Esophagus muscularis mucosa (tissue), 4 donors: ENCODE data around the gene NIT2. TPM values are rescaled to one million over a fixed set of nuclear protein-coding genes. Genes with fewer than 3 reads are reported as not detected.
"Not testable (repeated sequence)": the region's sequence is repeated elsewhere in the genome, so short reads cannot be mapped to it uniquely, and the experiment has no call there.

Experiments used
- DNase-seq: peaks from one replicate; pipeline ENCODE4 v3.0.0-alpha.2; 2017; ENCODE audit errors: extremely low spot score
- H3K27ac ChIP-seq, 4 donors: fragments of 200-600 bp; sonication (generic); replicated peaks in 1 of 4; 1 replicate in 3 of 4; 2 replicates in 1 of 4; pipeline ENCODE4 v1.5.1; 2016 to 2019; ENCODE audit warnings: mild to moderate bottlenecking in 1 of 4
- H3K27me3 ChIP-seq, 4 donors: fragments of 200-600 bp; sonication (generic); one replicate each; pipeline versions ENCODE4 v1.5.1 to v1.6.0; 2016 to 2019
- H3K36me3 ChIP-seq, 4 donors: fragments of 200-600 bp; sonication (generic); one replicate each; pipeline ENCODE4 v1.5.1; 2016 to 2019
- H3K4me1 ChIP-seq, 4 donors: fragments of 200-600 bp; sonication (generic); one replicate each; pipeline ENCODE4 v1.5.1; 2016 to 2019
- H3K4me3 ChIP-seq, 4 donors: fragments of 200-600 bp; sonication (generic); 1 replicate in 2 of 4; 2 replicates in 2 of 4; pipeline ENCODE4 v1.5.1; 2016 to 2019; ENCODE audit warnings: mild to moderate bottlenecking in 4 of 4, moderate library complexity in 1 of 4
- H3K9me3 ChIP-seq, 4 donors: fragments of 200-600 bp; sonication (generic); 1 replicate in 3 of 4; 2 replicates in 1 of 4; pipeline ENCODE4 v1.5.1; 2016 to 2019
- CTCF ChIP-seq, 3 experiments: fragments of 200-600 bp in 2 of 3; fragments of 450-650 bp in 1 of 3; sonication (generic) in 2 of 3; IDR thresholded peaks; one replicate each; pipeline ENCODE4 v1.5.1; 2017 to 2019; ENCODE audit warnings: antibody characterized with exemption in 3 of 3, mild to moderate bottlenecking in 2 of 3, moderate library complexity in 1 of 3
- EP300 ChIP-seq: sonication (generic); formaldehyde crosslinking; IDR thresholded peaks from one replicate; pipeline ENCODE4 v1.6.1; 2017; ENCODE audit warnings: antibody characterized with exemption
- POLR2A ChIP-seq: fragments of 450-650 bp; IDR thresholded peaks from one replicate; pipeline ENCODE4 v1.6.1; 2017; ENCODE audit warnings: antibody characterized with exemption, moderate library complexity, mild to moderate bottlenecking, low read depth
- POLR2AphosphoS5 ChIP-seq, 2 donors: sonication (generic); formaldehyde crosslinking; IDR thresholded peaks; one replicate each; pipeline ENCODE4 v1.6.1; 2017; ENCODE audit warnings: antibody characterized with exemption in 2 of 2
- WGBS: methylation state at CpG from one replicate; pipeline ENCODE4 v1.1.5; 2018; 5-methylcytosine and 5-hydroxymethylcytosine counted together
- intact Hi-C: fragments of 100-400 bp; cut with DNase I; formaldehyde crosslinking; loops from one replicate; pipeline ENCODE4 v1.15.1; 2023
- total RNA-seq, 4 donors: library from RNA; depleted of rRNA; stranded (reverse); fragments of >200 nt; gene quantifications; one replicate each; pipeline versions ENCODE4 v1.1.0 to v1.2.1, GENCODE V29; 2016

The NIT2 gene
- total RNA-seq, 4 donors from 2014 or later: 15.6 to 34.1 (median 18.5) TPM

GRCh38 chr3:100317912-100318311 is 16.6 kb upstream of the NIT2 start:
- TF ChIP-seq POLR2A: no peak
- TF ChIP-seq EP300: no peak
- no peak for TF ChIP-seq CTCF (IDR thresholded peaks at IDR 0.05)
- TF ChIP-seq POLR2AphosphoS5 (IDR thresholded peaks at IDR 0.05): no peak
- WGBS: 83% methylated on average over 2 of the region's 2 CpGs
- H3K27ac ChIP-seq: no peak overlapping the region
- intact Hi-C loops: loop anchor here (2.0 kb wide), 1 partner anchor 273 kb away; no protein-coding TSS in a partner anchor
- no peak for DNase-seq
- no peaks in the 10 kb centered on the region for H3K27me3 ChIP-seq
- H3K4me3 ChIP-seq: no peak overlapping the region
- H3K4me1 ChIP-seq: peaks cover 0 to 9% (median 7%) of the 10 kb centered on the region in 4 donors
- H3K36me3 ChIP-seq: peaks cover 9 to 58% (median 35%) of the 10 kb centered on the region in 4 donors
- H3K9me3 ChIP-seq: no peaks in the 10 kb centered on the region

- peaks cover 9 to 59% (median 32%) of the 10 kb centered on the region in 4 donors for H3K36me3 ChIP-seq
- TF ChIP-seq POLR2A (no peak), POLR2AphosphoS5 (IDR thresholded peaks at IDR 0.05) (no peak), CTCF (IDR thresholded peaks at IDR 0.05) (no peak), EP300 (no peak)
- H3K4me3 ChIP-seq: no peak overlapping the region
- no peaks in the 10 kb centered on the region for H3K27me3 ChIP-seq
- intact Hi-C loops: no loop called here
- WGBS: 84% methylated on average over 2 of the region's 2 CpGs
- no peaks in the 10 kb centered on the region for H3K9me3 ChIP-seq
- H3K27ac ChIP-seq: no peak overlapping the region
- H3K4me1 ChIP-seq: peaks cover 0 to 9% (median 7%) of the 10 kb centered on the region in 4 donors
- no peak for DNase-seq
Measured at GRCh38 chr3:100319951-100320350, 14.6 kb upstream of the NIT2 start.

- H3K4me1 ChIP-seq: no peaks in the 10 kb centered on the region
- DNase-seq: no peak
- TF ChIP-seq POLR2A (no peak), CTCF (IDR thresholded peaks at IDR 0.05) (no peak), EP300 (no peak), POLR2AphosphoS5 (IDR thresholded peaks at IDR 0.05) (no peak)
- no peak overlapping the region for H3K27ac ChIP-seq
- H3K9me3 ChIP-seq: no peaks in the 10 kb centered on the region
- no peak overlapping the region for H3K4me3 ChIP-seq
- intact Hi-C loops: no loop called here
- no peaks in the 10 kb centered on the region for H3K27me3 ChIP-seq
- H3K36me3 ChIP-seq: peaks cover 6 to 54% (median 36%) of the 10 kb centered on the region in 4 donors
Measured at GRCh38 chr3:100324044-100324443, 10.5 kb upstream of the NIT2 start.

- no peak for TF ChIP-seq EP300
- TF ChIP-seq POLR2A: no peak
- no peak for TF ChIP-seq CTCF (IDR thresholded peaks at IDR 0.05)
- no peak for TF ChIP-seq POLR2AphosphoS5 (IDR thresholded peaks at IDR 0.05)
- H3K4me3 ChIP-seq: no peak overlapping the region
- DNase-seq: no peak
- H3K4me1 ChIP-seq: no peaks in the 10 kb centered on the region
- H3K27me3 ChIP-seq: no peaks in the 10 kb centered on the region
- H3K27ac ChIP-seq: no peak overlapping the region
- H3K36me3 ChIP-seq: peaks cover 0 to 40% (median 21%) of the 10 kb centered on the region in 4 donors
- intact Hi-C loops: no loop called here
- no peaks in the 10 kb centered on the region for H3K9me3 ChIP-seq
Measured at GRCh38 chr3:100325827-100326226, 8.7 kb upstream of the NIT2 start.

GRCh38 chr3:100327377-100327776 is 7.2 kb upstream of the NIT2 start:
- H3K4me1 ChIP-seq, H3K27me3 ChIP-seq, H3K27ac ChIP-seq, H3K4me3 ChIP-seq, H3K9me3 ChIP-seq, DNase-seq, intact Hi-C loops: not testable (repeated sequence)
- WGBS: 93% methylated on average over 5 of the region's 5 CpGs
- H3K36me3 ChIP-seq: peaks cover 0 to 34% (median 13%) of the 10 kb centered on the region in 4 donors
